HG03066 (cell line): ENCODE data around the gene SYNGAP1.

Source experiments
- ATAC-seq: cut with Tn5 transposase; IDR thresholded peaks from one replicate; pipeline ENCODE4 v1.9.1; 2021; ENCODE audit warnings: low read depth; ENCODE audit not compliant: unreplicated experiment

Gene SYNGAP1

DNA sequence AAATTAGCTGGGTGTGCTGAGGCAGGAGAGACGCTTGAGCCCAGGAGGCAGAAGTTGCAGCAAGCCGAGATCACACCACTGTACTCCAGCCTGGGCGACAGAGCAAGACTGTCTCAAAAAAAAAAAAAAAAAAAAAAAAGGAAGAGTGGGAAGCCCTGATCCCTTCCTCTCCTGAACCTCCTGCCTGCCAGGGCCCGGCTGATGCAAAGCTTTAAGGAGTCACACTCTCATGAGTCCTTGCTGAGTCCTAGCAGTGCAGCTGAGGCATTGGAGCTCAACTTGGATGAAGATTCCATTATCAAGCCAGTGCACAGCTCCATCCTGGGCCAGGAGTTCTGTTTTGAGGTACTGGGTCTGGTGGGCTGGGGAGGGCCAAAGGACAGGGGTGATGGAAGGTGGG, 15.1 kb downstream of the SYNGAP1 start:
- ATAC-seq = no peak

DNA sequence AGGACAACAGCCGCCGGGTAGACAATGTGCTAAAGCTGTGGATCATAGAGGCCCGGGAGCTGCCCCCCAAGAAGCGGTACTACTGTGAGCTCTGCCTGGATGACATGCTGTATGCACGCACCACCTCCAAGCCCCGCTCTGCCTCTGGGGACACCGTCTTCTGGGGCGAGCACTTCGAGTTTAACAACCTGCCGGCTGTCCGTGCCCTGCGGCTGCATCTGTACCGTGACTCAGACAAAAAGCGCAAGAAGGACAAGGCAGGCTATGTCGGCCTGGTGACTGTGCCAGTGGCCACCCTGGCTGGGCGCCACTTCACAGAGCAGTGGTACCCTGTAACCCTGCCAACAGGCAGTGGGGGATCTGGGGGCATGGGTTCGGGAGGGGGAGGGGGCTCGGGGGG, 17.8 kb downstream of the SYNGAP1 start:
- no peak for ATAC-seq

DNA sequence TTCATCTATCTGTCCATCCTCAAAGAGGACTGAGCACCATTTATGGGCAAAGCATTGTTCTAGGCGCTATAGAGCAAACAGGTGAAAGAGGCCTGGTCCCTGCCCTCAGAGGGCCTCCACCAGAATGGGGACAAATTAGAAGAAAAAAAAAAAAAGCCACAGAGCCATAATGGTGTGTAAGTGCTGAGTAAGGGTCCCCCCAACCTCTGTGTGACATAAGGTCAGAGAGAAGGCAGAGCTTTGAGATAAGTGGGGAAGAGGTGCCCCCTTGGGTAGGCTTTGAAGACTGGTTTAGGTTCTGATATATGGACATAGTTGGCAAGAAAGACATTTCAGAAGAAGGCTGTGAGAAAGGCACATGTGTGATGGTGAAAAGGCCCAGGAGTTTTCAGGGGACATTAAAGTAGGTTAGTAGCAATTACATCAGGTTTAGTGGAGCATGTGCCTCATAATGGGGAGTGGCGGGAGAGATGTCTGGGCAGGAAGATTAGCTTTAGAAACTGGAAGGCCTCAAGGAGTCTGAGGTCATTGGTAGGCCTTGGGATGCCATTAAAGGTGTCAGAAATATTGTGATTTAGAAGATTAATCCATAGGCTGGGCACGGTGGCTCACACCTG, 19.2 kb downstream of the SYNGAP1 start:
- no peak for ATAC-seq

DNA sequence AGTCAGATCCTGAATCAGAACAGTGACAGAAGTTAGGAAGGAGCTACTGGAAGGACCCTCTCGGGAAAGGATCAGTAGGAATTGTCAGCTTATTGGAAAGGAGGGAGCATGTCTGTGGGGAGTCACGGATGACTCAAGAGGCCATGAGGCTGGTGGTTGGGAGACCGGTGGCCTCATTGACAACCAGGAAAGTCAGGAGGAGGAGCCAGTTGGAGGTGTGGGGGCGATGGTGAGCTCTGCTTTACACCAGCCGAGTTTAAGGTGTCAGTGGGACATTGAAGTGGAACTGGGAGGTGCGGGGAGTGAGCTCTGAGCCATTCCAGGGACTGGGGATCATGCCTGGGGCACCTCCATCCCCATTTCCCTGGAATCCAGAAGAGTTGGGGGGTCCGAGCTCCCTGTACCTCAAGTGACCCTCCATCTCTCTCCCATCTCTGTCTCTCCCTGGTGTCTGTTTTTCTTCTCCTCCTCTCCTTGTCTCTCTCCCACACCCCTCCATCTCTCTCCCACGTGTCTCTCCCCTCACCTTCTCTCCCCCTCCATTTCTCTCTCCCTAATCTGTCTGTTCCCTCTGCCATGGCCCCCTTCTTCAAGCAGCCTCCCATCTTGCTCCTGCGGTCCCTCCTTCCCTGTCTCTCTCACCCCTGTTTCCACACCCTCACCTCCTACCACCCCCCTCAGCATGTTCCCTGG, 20.2 kb downstream of the SYNGAP1 start:
- ATAC-seq = no peak

DNA sequence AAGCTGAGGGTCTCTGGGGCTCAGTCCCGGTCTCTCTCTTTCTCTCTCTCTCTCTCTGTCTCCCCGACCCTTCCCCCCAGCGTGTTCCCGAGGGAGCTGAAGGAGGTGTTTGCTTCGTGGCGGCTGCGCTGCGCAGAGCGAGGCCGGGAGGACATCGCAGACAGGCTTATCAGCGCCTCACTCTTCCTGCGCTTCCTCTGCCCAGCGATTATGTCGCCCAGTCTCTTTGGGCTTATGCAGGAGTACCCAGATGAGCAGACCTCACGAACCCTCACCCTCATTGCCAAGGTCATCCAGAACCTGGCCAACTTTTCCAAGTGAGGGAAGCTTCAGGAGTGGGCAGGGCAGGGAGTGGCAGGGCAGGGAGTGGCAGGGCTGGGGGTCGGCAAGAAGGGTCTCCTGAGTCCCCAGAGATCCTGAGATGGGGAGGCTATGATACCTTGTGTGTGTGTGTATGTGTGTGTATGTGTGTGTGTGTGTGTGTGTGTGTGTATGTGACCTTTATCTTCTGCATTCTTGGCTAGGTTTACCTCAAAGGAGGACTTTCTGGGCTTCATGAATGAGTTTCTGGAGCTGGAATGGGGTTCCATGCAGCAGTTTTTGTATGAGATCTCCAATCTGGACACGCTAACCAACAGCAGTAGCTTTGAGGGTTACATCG, 20.9 kb downstream of the SYNGAP1 start:
- ATAC-seq = no peak

DNA sequence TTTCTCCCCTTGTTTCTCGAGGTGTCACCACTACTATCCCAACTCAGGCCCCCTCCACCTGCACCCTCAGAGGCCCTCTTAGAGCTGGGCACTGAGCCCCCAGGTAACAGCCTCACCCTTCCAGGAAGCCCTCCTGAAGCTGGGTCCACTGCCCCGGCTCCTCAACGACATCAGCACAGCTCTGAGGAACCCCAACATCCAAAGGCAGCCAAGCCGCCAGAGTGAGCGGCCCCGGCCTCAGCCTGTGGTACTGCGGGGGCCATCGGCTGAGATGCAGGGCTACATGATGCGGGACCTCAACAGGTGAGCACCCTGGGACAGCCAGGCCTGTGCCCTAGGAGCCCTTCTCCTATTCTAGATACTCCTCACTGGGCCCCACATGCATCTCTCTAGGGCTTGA, 21.6 kb downstream of the SYNGAP1 start:
- no peak for ATAC-seq

DNA sequence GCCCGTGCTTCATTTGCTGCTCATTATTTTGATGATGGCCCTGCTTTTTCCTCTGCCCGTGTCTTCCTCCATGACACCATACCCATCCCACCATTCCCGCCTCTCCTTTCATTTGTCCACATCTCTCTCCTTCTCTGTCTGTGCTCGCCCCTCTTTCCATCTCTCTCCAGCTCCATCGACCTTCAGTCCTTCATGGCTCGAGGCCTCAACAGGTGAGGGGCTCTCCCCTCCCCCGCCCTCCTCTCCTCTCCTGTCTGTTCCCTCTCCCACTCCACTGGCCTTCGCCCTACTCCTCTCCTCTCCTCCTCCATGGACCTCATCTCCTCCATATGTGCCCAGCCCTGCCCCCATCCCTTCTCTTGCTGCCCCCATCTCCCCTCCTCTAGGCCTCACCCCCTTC, 22.4 kb downstream of the SYNGAP1 start:
- ATAC-seq = no peak

DNA sequence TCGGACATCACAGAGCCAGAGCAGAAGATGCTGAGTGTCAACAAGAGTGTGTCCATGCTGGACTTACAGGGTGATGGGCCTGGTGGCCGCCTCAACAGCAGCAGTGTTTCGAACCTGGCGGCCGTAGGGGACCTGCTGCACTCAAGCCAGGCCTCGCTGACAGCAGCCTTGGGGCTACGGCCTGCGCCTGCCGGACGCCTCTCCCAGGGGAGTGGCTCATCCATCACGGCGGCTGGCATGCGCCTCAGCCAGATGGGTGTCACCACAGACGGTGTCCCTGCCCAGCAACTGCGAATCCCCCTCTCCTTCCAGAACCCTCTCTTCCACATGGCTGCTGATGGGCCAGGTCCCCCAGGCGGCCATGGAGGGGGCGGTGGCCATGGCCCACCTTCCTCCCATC, 23.2 kb downstream of the SYNGAP1 start:
- ATAC-seq = no peak

DNA sequence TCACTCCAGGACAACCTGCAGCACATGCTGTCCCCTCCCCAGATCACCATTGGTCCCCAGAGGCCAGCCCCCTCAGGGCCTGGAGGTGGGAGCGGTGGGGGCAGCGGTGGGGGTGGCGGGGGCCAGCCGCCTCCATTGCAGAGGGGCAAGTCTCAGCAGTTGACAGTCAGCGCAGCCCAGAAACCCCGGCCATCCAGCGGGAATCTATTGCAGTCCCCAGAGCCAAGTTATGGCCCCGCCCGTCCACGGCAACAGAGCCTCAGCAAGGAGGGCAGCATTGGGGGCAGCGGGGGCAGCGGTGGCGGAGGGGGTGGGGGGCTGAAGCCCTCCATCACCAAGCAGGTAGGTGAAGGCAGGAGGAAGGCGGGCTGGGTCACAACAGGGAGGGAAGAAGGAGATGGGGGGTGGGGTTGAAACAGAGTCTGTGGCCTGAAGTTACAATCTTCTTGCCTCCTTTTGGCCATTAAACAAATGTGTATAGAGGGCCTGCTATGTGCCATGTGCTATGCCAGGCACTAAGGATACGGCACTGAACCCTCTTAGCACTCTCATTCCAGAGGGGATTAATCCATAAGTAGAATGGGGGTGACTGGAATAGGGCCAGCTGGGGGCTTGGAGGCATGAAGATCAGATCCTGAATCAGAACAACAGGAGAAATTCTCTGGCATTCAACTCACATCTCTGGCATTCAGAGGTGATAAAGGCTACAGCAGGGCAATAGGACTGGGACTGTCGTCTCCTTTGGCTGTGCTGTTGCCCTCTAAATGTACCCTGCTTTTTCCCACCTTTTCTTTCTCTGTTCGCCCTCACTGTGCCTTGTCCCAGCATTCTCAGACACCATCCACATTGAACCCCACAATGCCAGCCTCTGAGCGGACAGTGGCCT, 24.0 kb downstream of the SYNGAP1 start:
- no peak for ATAC-seq

DNA sequence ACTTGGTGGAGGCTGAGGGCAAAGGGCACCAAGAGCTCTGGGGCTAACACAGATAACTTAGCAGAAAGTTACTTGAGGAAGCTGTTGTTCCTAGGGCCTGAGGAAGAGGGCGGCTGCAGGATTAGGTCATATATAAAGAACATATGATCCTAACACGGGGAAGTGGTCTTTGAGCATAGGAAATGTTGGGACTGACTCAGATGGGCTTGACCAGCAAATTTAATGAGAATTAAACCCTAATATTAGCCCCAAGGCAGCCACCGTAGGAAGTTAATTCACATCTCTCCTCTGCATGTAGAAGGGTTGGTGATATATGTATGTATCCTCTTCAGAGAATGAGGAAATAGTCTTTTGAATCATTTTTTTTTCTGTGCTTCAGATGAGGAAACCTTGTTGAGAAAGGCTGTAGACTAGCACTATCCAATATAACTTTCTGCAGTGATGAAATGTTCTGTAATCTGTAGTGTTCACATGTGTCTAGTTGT, 25.3 kb downstream of the SYNGAP1 start:
- ATAC-seq = no peak

DNA sequence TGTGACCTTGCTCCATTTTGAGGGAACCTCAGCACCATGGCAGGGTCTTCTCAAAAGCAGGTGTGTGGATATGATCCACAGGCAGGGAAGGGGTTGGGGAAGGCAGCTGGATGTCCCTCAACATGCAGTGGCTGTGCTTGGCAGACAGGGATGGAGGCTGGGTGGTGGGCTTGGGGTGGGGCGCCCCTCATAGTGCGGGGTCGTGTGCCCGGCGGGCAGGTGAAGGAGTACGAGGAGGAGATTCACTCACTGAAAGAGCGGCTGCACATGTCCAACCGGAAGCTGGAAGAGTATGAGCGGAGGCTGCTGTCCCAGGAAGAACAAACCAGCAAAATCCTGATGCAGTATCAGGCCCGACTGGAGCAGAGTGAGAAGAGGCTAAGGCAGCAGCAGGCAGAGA, 26.5 kb downstream of the SYNGAP1 start:
- no peak for ATAC-seq

DNA sequence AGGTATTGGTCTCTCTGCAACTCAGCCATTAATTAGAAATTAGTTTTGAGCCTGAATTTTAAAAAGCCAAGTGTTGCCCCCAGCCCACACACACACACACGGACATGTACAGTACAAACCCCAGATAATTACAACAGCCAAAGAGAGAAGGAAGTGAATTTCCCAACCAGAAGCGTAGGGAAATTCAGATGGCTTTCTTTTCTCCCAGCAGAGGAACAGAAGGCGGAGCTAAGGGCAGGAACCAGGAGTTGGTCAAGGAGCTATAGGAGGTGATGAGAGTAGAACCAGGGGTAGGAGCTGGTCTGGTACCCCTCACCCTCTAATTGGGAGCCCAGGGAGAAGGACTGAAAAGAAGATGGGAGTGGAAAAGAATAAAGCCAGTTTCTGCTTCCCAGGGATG, 30.6 kb downstream of the SYNGAP1 start:
- no peak for ATAC-seq

DNA sequence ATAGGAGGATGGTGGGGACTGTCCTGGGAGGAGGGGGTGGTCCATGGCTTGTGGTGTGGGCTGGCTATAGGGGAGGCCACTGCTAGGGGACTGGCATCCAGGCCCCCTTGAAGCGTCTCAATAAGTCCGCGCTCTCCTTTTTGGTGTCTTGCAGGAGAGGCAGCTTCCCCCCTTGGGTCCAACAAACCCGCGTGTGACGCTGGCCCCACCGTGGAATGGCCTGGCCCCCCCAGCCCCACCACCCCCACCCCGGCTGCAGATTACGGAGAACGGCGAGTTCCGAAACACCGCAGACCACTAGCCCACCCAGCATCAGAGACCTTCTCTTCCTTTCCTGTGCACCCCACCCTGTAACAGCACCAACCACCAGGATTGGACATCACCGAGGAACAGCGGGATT, 31.7 kb downstream of the SYNGAP1 start:
- no peak for ATAC-seq

DNA sequence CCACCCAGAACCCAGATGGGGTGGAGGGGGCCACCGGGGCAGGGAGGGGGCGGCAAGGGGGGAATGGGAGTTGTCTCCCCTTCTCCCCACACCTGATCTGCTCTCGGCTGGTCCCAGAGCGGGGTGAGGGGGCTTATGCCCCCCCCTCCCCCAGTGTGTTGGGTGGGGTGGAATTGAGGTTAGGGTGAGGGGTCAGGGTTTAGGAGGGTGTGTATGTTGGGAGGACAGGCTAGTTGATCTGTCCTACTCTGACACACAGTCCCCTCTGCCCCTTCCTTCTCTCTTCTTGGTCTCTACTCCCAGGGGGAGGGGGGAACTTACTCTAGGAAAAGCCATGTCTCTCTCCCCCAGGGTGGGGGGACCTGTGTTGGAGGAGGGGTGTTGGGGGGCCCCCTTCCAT, 32.6 kb downstream of the SYNGAP1 start:
- no peak for ATAC-seq

DNA sequence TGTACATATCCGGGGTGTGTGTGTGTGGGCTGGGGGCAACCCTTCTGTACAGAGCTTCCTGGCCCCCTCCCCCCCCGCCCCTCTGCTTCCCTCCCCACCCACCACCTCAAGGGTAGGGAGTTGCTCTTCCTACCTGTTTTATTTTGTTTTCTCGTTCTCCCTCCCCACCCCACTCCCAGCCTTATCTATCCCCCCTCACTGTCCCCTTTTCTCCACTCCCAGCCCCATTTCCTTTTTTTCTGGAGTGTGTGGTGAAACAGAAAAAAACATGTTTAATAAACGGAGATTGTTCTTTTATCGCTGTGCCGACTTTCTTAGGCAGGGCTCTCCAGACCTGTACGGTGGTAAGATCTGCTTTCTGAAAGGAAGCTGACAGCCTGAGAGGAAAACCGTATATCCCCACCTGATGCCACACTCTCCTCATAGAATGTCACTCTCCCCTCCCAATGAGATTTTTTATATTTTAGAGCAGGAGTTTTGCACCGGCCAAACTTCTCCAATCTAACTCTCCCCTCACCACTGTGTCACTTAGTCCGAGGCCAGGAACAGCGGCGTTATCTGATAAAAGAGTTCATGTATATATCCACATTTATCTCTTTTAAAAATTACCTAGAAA, 33.6 kb downstream of the SYNGAP1 start:
- ATAC-seq = no peak

DNA sequence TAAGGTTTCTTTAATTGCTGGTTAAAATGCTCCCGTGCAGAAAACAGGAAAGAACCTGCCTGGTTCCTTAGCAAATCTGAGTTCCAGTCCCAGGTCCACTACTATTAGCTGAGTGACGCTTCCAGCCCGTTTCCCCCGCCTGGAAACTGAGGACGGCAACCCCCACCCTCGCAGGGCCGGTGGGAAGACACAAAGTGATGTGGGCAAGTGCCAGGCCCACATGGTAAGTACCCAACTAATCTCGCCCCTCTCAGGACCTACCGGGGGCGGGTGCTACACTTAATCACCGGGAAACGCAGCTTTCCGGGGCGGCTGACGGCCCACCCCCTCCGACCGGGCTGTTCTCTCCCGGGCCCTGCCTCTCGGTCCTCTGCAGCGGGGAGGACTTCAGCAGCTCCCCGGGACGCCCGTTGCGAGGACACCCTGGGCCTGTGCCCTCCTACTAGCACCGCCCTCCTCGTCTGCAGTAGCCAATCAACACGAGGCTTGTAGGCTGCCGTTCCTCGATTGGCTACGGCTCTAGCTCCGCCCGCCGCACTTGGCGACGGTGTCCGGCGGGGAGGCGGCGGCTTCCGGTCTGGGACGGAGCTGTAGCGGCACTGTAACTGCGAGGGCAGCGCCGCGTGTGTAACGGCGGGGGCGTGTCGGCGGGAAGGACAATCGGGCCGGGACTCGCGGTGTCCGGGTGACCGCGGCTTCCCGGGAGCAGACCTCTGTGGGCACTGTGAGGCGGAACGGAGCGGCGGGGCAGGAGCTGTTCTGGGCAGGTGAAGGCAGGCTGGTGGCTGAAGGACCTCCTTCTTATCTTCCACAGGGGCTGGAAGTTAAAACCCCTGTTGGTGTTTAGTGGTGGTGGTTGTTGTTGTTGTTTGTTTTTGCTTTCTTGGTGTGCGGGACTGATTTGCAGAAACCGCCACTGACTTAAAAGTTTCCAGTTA, 34.4 kb downstream of the SYNGAP1 start, which contains the start of gene ZBTB9:
Gene ZBTB9, plus strand, starts transcription at position 568 of the 938 bp plus-strand sequence. CDS start 525 bp downstream, outside the sequence.
- peak; percentile 99 for ATAC-seq

DNA sequence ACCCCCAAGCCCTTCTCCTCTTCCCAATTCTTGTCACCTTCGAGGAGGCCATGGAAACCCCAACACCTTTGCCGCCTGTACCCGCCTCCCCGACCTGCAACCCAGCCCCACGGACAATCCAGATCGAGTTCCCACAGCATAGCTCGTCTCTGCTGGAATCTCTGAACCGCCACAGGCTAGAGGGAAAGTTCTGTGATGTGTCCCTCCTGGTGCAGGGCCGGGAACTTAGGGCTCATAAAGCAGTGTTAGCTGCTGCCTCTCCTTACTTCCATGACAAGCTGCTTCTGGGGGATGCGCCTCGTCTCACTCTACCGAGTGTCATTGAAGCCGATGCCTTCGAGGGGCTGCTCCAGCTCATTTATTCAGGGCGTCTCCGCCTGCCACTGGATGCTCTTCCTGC, 35.2 kb downstream of the SYNGAP1 start:
- no peak for ATAC-seq

DNA sequence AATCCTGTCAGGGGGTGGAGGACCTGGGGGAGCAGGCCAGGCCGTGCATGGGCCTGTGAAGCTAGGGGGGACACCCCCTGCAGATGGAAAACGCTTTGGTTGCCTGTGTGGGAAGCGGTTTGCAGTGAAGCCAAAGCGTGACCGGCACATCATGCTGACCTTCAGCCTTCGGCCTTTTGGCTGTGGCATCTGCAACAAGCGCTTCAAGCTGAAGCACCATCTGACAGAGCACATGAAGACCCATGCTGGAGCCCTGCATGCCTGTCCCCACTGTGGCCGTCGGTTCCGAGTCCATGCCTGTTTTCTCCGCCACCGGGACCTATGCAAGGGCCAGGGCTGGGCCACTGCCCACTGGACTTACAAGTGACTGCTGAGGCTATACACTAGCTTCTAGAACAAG, 36.3 kb downstream of the SYNGAP1 start:
- ATAC-seq = no peak

DNA sequence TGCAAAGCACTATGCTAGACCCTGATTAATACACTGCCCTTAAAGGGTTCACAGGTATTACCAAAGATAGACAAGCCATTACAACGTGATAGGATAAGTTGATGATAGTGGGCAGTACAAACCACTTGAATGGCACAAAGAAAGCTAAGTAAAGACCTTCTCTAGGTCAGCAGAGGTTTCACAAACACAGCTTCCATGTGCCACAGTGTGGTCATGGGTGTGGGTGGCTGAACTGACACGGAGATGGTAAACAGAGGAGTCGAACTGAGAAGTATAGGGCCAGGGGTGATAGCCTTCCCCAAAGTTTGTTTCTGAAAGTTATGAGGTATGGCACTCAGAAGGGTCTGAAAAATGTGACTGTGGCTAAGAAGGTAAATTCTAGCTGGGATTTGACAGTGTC, 38.8 kb downstream of the SYNGAP1 start:
- ATAC-seq = no peak
